GM21390 (cell line): ENCODE data around the gene OSGIN1.
A peak's percentile ranks its signal among the peaks of the same experiment; 100 is the strongest.

Source experiments
- ATAC-seq: cut with Tn5 transposase; IDR thresholded peaks from one replicate; pipeline ENCODE4 v1.9.1; 2021; ENCODE audit not compliant: unreplicated experiment

OSGIN1 gene

GRCh38 chr16:83952940-83953795 is at the start of gene OSGIN1:
OSGIN1 (plus strand) TSS chr16:83953240; CDS start chr16:83957672, 4,432 bp downstream.
- peak; percentile 84 for ATAC-seq

GRCh38 chr16:83903751-83904150 is 49.3 kb upstream of the OSGIN1 start:
- ATAC-seq = no peak

GRCh38 chr16:83906683-83907082 is 46.4 kb upstream of the OSGIN1 start:
- no peak for ATAC-seq

GRCh38 chr16:83907111-83907510 is 45.9 kb upstream of the OSGIN1 start:
- ATAC-seq = no peak

GRCh38 chr16:83907631-83908250 is 45.3 kb upstream of the OSGIN1 start:
- ATAC-seq = no peak

- ATAC-seq = no peak
These were observed 44.2 kb upstream of the OSGIN1 start for GRCh38 chr16:83908798-83909197.

- ATAC-seq = no peak
These were observed 41.8 kb upstream of the OSGIN1 start for GRCh38 chr16:83911290-83911689.

GRCh38 chr16:83912519-83913244 is 40.4 kb upstream of the OSGIN1 start:
- ATAC-seq = no peak

- ATAC-seq = no peak
These were observed 39.8 kb upstream of the OSGIN1 start for GRCh38 chr16:83913245-83913633.

- ATAC-seq = no peak
These were observed 38.8 kb upstream of the OSGIN1 start for GRCh38 chr16:83914091-83914710.

- ATAC-seq = no peak
These were observed 38.0 kb upstream of the OSGIN1 start for GRCh38 chr16:83915081-83915480.

GRCh38 chr16:83915491-83915890 is 37.5 kb upstream of the OSGIN1 start:
- no peak for ATAC-seq

- ATAC-seq = no peak
These were observed 35.6 kb upstream of the OSGIN1 start for GRCh38 chr16:83917152-83918120.

- ATAC-seq = no peak
These were observed 32.0 kb upstream of the OSGIN1 start for GRCh38 chr16:83920894-83921491.

GRCh38 chr16:83923581-83924365 is 29.3 kb upstream of the OSGIN1 start:
- ATAC-seq = no peak

GRCh38 chr16:83924686-83925085 is 28.4 kb upstream of the OSGIN1 start:
- ATAC-seq = no peak

- ATAC-seq = no peak
These were observed 27.7 kb upstream of the OSGIN1 start for GRCh38 chr16:83925095-83925905.
